NAMALWA (cell line): ENCODE data around the gene PGPEP1.
"Not testable (repeated sequence)": the region's sequence is repeated elsewhere in the genome, so short reads cannot be mapped to it uniquely, and the experiment has no call there.

Experiments used
- DNase-seq: peaks from one replicate; pipeline ENCODE4 v3.0.0-alpha.2; 2015; ENCODE audit warnings: low spot score

PGPEP1 gene

GRCh38 chr19:18332917-18333530 lies 7.4 kb upstream of the PGPEP1 start:
- DNase-seq: no peak

GRCh38 chr19:18333680-18334079 lies 6.7 kb upstream of the PGPEP1 start:
- DNase-seq: no peak

GRCh38 chr19:18336121-18336520 lies 4.3 kb upstream of the PGPEP1 start:
- DNase-seq: no peak

GRCh38 chr19:18338541-18338940 lies 1.9 kb upstream of the PGPEP1 start:
- no peak for DNase-seq

GRCh38 chr19:18339723-18340122 lies 675 bp upstream of the PGPEP1 start:
- DNase-seq: peak; percentile 53

- DNase-seq: peak; percentile 76
These were observed 831 bp downstream of the PGPEP1 start for GRCh38 chr19:18340990-18341868.

GRCh38 chr19:18342090-18342632 lies 1.8 kb downstream of the PGPEP1 start:
- DNase-seq: no peak

- DNase-seq: no peak
These were observed 4.2 kb downstream of the PGPEP1 start for GRCh38 chr19:18344582-18344950.

GRCh38 chr19:18345296-18345695 lies 4.9 kb downstream of the PGPEP1 start:
- no peak for DNase-seq

- DNase-seq: no peak
These were observed 5.7 kb downstream of the PGPEP1 start for GRCh38 chr19:18346091-18346490.

GRCh38 chr19:18348171-18348570 lies 7.8 kb downstream of the PGPEP1 start:
- no peak for DNase-seq

- DNase-seq: not testable (repeated sequence)
These were observed 8.5 kb downstream of the PGPEP1 start for GRCh38 chr19:18348818-18349339.

- no peak for DNase-seq
These were observed 9.2 kb downstream of the PGPEP1 start for GRCh38 chr19:18349524-18350128.

- no peak for DNase-seq
These were observed 10.1 kb downstream of the PGPEP1 start for GRCh38 chr19:18350490-18350889.

- no peak for DNase-seq
These were observed 11.1 kb downstream of the PGPEP1 start for GRCh38 chr19:18351544-18351943.

GRCh38 chr19:18353378-18354005 lies 13.1 kb downstream of the PGPEP1 start:
- no peak for DNase-seq

GRCh38 chr19:18354743-18355142 lies 14.3 kb downstream of the PGPEP1 start:
- DNase-seq: not testable (repeated sequence)

- DNase-seq: no peak
These were observed 16.6 kb downstream of the PGPEP1 start for GRCh38 chr19:18357041-18357440.

- no peak for DNase-seq
These were observed 21.2 kb downstream of the PGPEP1 start for GRCh38 chr19:18361646-18362045.

GRCh38 chr19:18362934-18363542 lies 22.6 kb downstream of the PGPEP1 start:
- DNase-seq: no peak

GRCh38 chr19:18363787-18364186 lies 23.4 kb downstream of the PGPEP1 start:
- DNase-seq: no peak
